SKM-1 treated with dmso at 0.1 percent for 144 hours (cell line): ENCODE results near the gene YTHDC2.

Experiments used
- DNase-seq: peaks from one replicate; lab custom pipeline; 2025; ENCODE audit not compliant: unreplicated experiment; lab: John Stamatoyannopoulos, UW

YTHDC2 gene

DNA sequence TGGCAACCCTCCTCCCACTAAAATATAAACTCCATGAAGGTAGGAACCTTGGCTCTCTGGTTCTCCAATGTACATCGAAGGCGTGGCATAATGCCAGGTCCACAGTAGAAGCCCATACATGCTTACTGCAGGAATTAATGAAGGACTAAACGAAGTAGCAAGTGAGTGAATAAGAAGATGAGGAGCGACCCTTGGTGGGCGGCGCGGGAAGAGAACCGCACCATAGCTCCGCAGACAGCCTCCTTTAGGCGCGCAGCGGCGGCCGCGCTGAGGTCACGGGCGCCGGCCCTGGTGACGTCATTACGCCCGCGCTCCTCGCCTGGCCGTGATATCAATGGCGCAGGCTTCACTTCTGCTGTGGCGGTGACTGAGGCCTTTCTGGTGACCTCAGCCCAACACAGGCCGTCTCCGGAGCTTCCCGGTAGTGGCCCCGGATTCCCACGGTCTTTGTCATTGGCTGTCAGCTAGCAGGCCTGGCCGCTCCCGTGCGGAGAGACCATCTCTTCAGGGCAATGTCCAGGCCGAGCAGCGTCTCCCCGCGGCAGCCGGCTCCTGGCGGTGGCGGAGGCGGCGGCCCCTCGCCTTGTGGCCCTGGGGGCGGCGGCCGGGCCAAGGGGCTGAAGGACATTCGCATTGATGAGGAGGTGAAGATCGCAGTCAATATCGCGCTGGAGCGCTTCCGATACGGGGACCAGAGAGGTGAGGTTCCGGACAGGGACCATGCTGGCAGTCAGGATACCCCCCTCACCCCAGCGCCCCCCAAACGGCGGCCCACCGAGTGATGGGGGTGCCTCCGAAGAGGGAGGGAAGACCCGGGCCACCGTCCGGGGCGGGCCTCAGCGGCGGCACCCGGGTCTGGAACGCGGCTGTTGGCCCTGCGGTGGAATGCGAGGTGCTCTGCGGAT lies at the start of gene YTHDC2:
Gene YTHDC2, plus strand, starts transcription at position 311 of the 905 bp plus-strand sequence. Its CDS starts 202 bp downstream, at position 513.
- DNase-seq = peak; percentile 60

DNA sequence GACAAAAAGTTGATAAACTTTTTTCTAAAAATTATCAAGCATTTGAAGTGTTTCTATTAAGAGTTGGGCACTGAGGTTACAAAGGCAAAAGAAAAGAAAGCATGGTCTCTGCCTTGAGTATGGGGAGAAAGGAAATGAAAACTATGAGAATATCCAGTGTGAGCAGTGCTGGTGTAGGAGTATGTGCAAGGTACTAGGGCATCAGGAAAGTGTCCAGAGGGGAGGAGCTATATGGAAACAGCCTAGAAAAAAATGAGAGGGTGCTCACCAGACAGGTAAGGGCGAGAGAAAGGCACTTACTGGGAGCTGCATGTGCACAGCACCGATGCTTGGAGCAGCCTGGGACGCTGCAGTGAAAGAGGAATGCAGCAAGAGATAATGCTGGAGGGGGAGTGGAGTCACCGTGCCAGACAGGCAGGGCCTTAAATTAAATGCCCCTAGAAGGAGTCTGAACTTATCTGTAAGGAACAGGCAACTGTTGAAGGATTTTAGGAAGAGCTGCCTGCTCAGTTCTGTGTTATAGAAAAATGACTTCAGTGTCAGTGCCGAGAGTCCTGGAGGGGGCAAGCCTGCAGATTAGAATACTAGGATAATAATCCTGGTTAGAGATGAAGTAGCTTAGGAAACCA lies 39.3 kb upstream of the YTHDC2 start:
- DNase-seq = no peak

DNA sequence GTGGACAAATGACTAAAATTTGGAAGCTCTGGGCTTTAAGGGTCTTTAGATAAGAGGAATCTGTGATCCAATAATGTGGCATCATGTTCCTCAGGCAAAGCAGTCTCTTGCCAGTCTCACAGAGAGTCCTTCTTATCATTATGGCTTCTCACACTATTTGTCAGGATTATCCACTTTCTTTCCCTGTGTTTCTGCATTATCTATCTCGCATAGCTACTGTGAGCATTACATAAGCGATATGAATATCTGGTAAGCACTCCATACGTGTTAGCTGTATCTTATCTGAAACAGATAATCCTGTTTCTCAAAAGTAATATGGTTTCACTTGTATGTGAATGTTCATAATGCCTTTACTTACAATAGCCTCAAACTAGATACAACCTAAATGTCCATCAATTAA lies 34.8 kb upstream of the YTHDC2 start:
- DNase-seq = no peak

DNA sequence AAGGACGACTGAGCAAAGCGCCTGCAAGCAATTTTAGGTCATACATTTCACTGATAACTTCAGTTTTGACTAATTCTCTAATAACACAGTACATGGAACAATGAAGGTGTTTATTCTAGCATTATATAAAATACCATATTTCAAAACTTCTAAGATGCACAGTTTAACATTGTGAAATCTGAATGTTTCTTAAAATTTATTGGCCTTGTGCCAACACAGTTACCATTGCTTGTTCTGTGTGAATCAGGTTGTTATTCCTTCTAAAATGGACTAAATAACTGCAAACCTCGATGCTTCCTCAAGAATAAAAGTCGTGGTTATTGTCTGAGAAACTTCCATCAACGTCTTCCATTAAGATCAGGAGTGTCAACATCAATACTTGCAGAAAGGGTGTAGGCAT lies 33.3 kb upstream of the YTHDC2 start:
- no peak for DNase-seq

DNA sequence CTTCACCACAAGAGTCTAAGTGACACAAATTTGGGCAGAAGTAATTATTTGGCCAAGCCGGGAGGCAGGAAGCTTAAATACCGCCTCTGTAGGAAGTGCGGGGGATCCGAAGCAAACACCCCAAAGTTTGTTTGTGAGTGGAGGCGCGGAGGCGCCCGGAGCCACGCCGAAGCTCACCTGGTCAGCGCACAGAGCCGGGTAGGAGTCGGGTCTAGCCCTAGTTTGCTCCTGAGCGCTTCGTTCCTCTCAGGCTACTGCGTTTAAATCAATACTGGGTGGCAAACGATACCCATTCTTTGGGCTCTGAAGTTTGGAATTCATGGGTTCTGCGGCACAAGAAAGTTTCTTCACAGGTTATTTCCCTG lies 26.1 kb upstream of the YTHDC2 start:
- no peak for DNase-seq

DNA sequence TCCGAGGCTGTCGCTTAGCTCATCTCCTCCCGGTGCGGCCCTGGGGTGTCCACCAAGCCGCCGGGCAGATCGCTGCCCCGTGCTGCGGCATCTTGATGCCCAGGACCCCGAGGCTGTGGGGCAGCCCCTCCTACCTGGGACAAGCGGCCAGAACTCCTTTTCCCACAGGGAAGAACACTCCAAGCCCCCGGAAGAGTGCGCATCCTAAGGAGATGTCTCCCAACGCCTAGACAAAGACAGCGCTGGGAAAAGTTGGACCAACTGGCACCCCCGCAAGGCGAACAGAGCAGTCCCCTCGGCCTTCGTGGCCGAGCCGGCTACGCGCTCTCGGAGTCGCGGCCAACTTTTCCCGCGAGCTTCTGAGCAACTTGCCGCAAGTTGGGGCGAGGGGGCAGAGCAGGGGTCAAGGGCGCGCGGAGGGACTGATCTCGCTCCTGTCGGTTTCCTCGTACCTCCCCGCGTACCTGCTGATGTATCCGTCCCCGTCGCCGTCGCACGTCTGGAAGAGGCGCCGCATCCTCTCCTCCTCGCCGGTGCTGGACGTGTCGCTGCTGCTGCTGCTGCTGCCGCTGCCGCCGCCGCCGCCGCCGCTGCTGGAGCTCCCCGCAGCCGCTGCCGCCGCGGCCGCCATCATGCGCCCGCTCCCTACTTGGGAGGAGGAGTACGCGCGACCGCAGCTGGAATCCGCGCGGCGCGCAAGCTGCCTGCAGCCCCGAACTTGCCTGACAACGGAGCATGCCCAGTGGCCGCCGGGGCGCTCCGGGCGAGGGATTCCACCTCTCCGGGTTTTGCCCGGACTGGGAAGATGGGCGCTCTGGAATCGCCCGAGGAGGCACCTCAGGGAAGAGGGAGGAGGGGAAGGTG lies 25.5 kb upstream of the YTHDC2 start, which contains the start of gene MCC:
Gene MCC, minus strand, starts transcription at position 673 of the 864 bp plus-strand sequence.
- no peak for DNase-seq

DNA sequence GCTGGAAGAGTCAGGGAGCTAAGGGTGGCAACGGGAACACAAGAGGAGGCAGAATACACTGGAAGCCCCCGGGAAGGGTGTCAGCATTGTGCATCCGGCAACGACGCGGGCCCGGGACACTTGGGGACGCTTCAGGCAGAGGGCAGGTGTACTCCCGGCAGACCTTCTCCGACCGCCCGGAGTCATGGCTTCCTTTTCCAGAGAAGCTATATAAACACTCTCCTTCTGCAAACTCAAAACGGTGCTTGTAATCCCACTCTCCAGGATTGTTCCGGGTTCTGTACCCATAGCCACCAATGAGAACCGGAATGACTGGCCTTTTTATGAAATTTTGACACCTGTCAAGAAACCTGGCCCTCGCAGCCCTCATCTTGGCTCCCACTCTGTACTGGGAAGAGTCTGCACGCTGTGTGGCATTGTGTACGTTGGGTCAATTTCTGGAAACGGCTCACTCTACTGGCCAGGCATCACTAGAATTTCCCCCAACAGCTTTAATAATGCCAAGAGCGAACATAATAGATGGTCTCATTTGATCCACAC lies 24.8 kb upstream of the YTHDC2 start:
- no peak for DNase-seq

DNA sequence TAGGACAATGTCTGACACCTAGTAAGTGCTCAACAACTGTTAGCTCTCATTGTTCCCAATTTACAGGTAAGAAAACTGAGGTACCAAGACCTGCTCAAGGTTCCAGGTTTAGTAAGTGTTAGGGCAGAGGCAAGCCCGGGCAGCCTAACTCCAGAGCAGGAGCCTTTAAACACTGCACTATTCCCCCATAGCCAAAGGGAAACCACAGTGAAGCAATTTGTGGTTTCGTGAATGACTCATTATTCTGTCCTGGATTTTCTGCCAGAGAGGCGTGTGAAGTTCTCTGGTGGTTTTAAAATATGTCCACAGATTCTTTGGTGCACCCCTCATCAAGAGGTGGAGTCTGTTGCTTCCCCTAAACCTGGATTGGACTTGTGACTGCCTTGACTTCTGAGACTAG lies 24.2 kb upstream of the YTHDC2 start:
- DNase-seq = peak; percentile 51

DNA sequence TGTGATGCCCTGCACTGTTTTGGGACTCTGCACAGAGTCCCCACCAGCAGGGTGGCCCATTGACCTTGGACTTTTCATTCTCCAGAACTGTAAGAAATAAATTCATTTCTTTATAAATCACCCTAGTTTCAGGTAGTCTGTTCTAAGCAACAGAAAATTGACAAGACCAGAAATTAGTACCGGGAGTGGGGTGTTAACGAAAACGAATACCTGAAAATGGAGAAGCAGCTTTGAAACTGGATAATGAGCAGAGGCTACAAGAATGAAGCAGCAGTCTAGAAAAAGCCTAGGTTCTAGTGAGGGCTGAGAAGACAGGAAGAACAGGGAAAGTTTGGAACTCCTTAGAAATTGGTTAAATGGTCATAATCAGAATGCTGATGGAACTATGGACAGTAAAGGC lies 23.2 kb upstream of the YTHDC2 start:
- no peak for DNase-seq

DNA sequence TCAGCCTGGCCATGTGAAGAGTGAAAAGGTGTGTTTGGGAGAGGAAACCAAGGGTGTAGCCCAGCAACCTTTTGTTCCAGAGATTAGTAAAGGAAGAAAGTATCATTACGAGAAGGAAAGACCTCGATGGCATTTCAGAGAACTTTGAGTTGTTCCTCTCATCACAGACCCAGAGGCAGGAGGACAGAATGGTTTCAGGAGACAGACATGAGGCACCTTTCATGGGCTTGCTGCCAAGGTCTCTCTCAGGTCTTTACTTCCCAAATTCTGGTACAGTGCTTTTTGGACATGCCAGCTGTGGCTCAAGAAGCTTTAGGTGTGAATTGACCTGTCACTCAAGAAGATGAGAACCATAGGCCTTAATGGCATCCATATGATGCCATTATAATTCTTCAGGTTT lies 22.5 kb upstream of the YTHDC2 start:
- no peak for DNase-seq

DNA sequence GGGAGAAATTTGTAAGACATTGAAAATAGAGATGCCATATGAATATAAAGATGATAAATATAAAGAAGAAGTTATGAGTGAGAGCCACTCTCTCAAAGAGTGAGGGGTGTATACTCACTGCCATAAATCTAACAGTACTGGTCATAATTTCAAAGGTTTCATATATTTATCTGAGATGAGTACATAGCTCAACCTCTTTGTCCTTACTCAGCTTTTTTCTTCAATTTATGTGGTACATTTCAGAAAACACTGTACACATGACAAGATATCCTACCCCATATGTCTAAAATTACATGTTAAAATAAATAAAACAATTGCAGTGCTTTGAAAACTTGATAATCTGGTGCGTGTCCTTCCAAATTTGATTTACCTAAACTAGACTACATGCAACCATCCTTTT lies 20.0 kb upstream of the YTHDC2 start:
- no peak for DNase-seq

DNA sequence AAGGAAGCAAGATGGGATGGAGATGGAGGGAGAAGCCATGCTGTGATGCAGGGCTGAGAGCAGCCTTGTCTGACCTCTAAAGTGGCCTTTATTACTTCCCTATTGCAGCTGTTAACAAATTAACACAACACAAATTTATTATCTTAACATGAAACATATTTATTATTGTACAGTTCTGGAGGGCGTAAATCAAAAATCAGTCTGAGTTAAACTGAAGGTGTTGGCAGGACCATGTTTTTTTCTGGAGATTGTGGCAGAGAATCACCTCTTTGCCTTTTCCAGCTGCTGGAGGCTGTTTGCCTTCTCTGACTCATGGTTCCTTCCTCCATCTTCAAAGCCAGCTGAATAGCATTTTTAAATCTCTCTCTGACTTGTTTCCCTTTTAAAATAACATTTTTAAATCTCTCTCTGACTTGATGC lies 18.1 kb upstream of the YTHDC2 start:
- no peak for DNase-seq

DNA sequence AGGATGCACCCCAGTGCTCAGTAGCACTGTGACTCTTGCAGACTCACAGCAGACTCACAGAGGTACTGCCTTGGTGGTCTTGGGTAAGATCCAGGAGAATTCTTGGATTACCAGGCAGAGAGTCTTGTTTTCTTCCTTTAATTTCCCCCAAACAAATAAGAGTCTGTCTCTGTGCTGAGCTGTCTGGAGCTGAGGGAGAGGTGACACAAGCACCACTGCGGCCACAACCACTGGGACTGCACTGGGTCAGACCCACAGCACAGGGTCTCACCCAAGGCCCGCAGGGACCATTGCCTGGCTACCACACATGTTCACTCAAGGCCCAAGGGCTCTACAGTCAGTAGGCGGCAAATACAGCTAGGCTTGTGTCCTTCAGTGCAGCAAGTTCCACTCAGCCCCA lies 11.4 kb upstream of the YTHDC2 start:
- no peak for DNase-seq

DNA sequence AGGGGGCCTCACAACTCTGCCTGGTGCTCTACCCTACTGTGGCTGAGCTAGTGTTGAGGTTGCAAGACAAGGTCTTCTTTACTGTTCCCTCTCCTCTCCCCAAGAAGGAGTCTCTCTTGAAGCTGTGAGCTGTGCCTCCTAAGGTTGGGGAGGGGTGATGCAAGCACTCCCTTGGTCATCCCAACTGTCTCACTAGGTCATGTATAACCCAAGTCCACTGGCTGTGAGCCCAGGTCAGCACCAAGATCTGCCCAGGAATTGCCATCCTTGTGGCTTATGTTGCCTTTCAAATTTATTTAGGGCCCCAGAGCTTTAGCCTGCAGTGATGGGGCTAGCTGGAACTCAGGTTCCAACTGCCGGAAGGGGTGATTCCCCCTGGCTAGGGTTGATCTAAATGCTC lies 10.3 kb upstream of the YTHDC2 start:
- DNase-seq = no peak

DNA sequence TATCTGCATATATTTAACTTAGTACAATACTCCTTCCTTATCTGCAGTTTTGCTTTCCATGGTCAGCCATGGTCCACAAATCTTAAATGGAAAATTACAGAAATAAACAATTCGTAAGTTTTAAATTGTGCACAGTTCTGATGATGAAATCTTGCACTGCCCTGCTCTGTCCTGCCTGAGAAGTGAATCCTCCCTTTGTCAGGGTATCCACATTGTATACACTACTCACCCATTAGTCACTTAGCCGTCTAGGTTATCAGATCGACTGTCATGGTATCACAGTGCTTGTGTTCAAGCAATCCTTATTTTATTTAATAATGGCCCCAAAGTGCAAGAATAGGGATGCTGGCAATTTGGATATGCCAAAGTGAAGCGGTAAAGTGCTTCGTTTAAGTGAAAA lies 8.3 kb upstream of the YTHDC2 start:
- DNase-seq = no peak

DNA sequence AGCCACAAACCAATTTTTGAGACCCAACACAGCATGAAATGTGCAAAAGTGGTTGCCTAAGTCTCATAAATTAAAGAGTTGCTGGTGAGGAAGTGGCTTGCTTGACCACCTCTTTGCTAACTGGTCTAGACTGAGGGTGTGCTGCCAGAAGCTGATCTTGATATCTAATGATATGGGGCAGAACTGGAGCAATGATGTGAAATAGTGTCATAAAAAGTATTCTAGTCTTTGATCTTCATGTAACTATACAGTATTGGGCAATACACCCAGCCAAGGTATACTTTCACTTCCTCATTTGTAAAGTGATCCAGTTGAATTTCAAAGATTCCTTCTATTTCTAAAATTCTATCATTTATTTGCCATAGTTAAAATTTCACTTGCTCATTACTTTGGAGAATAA lies 5.9 kb upstream of the YTHDC2 start:
- DNase-seq = no peak

DNA sequence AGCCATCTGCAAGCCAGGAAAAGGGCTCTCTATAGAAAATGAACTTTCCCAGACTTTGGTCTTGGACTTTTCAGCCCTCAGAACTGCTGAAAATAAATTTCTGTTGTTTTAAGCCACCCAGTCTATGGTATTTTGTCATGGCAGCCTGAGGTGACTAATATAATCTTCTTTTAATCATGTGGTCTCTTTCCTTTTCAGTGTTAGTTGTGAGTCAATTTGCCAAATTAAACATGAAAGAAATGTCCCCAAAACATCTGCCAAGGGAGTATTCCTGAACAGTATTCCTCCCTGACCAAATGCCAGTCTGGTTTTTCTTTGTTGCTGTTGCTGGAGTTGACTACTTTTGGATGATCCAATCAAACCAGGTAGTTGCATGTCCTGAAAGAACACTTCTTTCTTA lies 4.7 kb upstream of the YTHDC2 start:
- no peak for DNase-seq

DNA sequence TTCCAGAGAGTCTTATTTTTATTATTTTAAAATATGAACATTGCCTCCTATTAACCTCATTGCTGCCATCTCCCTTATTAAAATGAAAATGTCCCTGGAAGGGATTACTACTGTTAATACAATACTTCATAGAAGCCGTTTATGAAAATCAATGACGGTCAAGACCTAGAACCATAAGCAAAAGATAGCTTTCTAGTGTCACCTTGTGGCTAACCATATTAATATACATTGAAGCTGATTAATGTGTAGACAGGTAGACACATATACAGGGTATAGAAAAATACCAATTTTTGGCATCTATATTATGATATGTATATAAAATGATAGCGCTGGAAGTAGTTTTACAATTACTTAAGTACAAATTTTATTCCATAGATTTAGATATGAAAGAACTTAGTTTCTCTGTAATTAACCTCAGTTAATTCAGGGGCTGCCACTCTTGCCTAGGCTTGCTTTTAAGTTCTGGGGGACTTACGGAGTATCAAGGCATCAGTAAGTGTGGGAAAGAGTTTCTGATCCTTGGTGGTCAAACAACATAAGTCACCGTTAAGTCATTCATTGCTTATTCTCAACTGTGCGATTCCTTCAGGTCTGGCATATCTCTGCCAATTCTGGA lies 2.5 kb upstream of the YTHDC2 start:
- DNase-seq = peak; percentile 7

DNA sequence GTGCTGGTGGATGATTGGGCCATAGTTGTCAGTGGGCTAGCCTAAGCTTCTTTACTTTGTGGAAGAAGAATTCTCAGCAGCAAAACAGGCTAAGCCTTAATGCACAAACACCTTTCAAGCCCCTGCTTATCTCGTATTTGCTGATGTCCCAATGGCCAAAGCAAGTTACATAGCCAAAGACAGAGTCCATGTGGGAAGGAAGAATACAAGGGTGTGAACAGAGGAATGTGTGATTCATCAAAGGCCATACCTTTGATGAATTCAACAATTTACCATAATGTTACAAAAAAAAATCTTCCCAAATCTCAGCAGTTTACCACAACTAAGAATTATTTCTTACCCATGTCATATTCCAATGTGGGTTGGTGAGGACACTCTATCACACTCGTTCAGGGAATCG lies 1.2 kb upstream of the YTHDC2 start:
- DNase-seq = no peak

DNA sequence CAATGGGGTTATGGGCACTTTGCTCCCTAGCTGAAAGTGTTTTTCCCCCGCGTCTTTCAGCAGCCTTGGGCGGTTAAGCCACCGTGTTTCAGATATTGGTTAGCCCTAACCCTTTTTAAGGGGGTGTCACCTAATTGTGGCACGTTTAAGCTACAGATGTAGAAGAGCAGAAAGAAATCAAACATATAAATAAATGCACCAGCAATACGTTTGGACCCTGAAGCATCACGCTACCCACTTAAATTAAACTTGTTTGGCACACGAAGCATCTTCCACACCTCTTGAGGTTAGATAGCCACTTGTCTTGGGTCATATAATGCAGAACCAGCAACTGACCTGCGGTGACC lies 768 bp downstream of the YTHDC2 start:
- DNase-seq = no peak

DNA sequence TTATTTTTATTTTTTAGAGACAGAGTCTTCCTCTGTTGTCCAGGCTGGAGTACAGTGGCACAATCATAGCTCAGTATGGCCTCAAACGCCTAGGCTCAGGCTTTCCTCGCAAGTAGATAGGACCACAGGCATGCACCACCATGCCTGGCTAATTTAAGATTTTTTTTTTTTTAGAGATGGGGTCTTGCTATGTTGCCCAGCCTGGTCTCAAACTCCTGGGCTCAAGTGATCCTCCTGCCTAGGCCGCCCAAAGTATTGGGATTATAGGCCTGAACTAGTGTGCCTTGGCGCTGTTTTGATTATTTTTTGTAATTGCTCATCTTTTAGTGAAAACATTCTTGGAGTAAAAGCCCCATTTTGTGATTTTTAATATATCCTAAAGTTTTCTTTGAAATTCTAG lies 5.4 kb downstream of the YTHDC2 start:
- DNase-seq = no peak
